Activated CD8-positive, alpha-beta T cell treated with anti-CD3 and anti-CD28 coated beads for 36 hours (primary cell): ENCODE data around the gene NPIPB6. TPM values are rescaled to one million over a fixed set of nuclear protein-coding genes. Genes with fewer than 3 reads are reported as not detected.
A peak's percentile ranks its signal among the peaks of the same experiment; 100 is the strongest.
"Not testable (repeated sequence)": the region's sequence is repeated elsewhere in the genome, so short reads cannot be mapped to it uniquely, and the experiment has no call there.

Experiments
- ATAC-seq: fragments of 200-7000 bp; cut with Tn5 transposase; one replicate; pipeline ENCODE4 v1.10.0; 2021; ENCODE audit warnings: mild to moderate bottlenecking, moderate library complexity
- CTCF ChIA-PET: fragments of 350-600 bp; sonication (Branson Sonifier 250); formaldehyde crosslinking; loops from one replicate; lab custom pipeline; 2021; ENCODE audit warnings: antibody characterized with exemption; lab: Charles Lee
- POLR2A ChIA-PET: fragments of 350-600 bp; sonication (Branson Sonifier 250); formaldehyde crosslinking; loops from one replicate; lab custom pipeline; 2021; ENCODE audit warnings: antibody characterized with exemption; lab: Charles Lee
- DNase-seq: peaks from one replicate; pipeline ENCODE4 v3.0.0-alpha.2; 2020
- H3K27ac Mint-ChIP-seq: one replicate; pipeline ENCODE4 v1.8.0; 2021; ENCODE audit warnings: mild to moderate bottlenecking, mixed read lengths
- H3K27me3 Mint-ChIP-seq: one replicate; pipeline ENCODE4 v1.8.0; 2021; ENCODE audit warnings: mixed read lengths
- H3K36me3 Mint-ChIP-seq: one replicate; pipeline ENCODE4 v1.8.0; 2021; ENCODE audit warnings: low read depth, mixed read lengths
- H3K4me1 Mint-ChIP-seq: one replicate; pipeline ENCODE4 v1.8.0; 2021; ENCODE audit warnings: low read depth, mixed read lengths
- H3K4me3 Mint-ChIP-seq: one replicate; pipeline ENCODE4 v1.8.0; 2021; ENCODE audit warnings: mild to moderate bottlenecking, moderate library complexity, mixed read lengths
- H3K9me3 Mint-ChIP-seq: one replicate; pipeline ENCODE4 v1.8.0; 2021; ENCODE audit warnings: mixed read lengths
- CTCF ChIP-seq: fragments of 200-600 bp; IDR thresholded peaks from one replicate; pipeline ENCODE4 v1.8.0; 2022; ENCODE audit warnings: antibody characterized with exemption, mild to moderate bottlenecking
- intact Hi-C: fragments of 100-400 bp; cut with micrococcal nuclease; formaldehyde crosslinking; loops from one replicate; pipeline ENCODE4 v1.10.0; 2022
- total RNA-seq, 2 experiments: library from RNA; stranded (reverse); gene quantifications; one replicate each; pipeline ENCODE4 v1.2.3, GENCODE V29; 2021

NPIPB6 gene
- total RNA-seq, 2 experiments from 2014 or later = 0.52 TPM; not detected in 1

- H3K27ac Mint-ChIP-seq, ATAC-seq, POLR2A ChIA-PET, H3K4me1 Mint-ChIP-seq, H3K4me3 Mint-ChIP-seq, H3K9me3 Mint-ChIP-seq, H3K27me3 Mint-ChIP-seq, H3K36me3 Mint-ChIP-seq, CTCF ChIA-PET, DNase-seq, intact Hi-C loops: not testable (repeated sequence)
Observed at GRCh38 chr16:28338230-28338629, 25.1 kb downstream of the NPIPB6 start.

GRCh38 chr16:28336940-28337710 lies 26.2 kb downstream of the NPIPB6 start:
- H3K36me3 Mint-ChIP-seq, H3K27ac Mint-ChIP-seq, intact Hi-C loops, ATAC-seq, CTCF ChIA-PET, H3K4me1 Mint-ChIP-seq, H3K4me3 Mint-ChIP-seq, H3K27me3 Mint-ChIP-seq, H3K9me3 Mint-ChIP-seq, POLR2A ChIA-PET, DNase-seq: not testable (repeated sequence)

- H3K27me3 Mint-ChIP-seq, ATAC-seq, H3K4me1 Mint-ChIP-seq, H3K36me3 Mint-ChIP-seq, H3K27ac Mint-ChIP-seq, POLR2A ChIA-PET, H3K4me3 Mint-ChIP-seq, CTCF ChIA-PET, intact Hi-C loops, H3K9me3 Mint-ChIP-seq, DNase-seq: not testable (repeated sequence)
Observed at GRCh38 chr16:28335678-28336077, 27.6 kb downstream of the NPIPB6 start.

GRCh38 chr16:28332632-28333031 lies 30.7 kb downstream of the NPIPB6 start:
- POLR2A ChIA-PET, H3K27me3 Mint-ChIP-seq, DNase-seq, CTCF ChIA-PET, H3K27ac Mint-ChIP-seq, H3K36me3 Mint-ChIP-seq, H3K9me3 Mint-ChIP-seq, H3K4me3 Mint-ChIP-seq, H3K4me1 Mint-ChIP-seq, ATAC-seq, intact Hi-C loops: not testable (repeated sequence)

- intact Hi-C loops, H3K9me3 Mint-ChIP-seq, POLR2A ChIA-PET, DNase-seq, H3K4me3 Mint-ChIP-seq, H3K4me1 Mint-ChIP-seq, H3K27ac Mint-ChIP-seq, CTCF ChIA-PET, H3K27me3 Mint-ChIP-seq, ATAC-seq, H3K36me3 Mint-ChIP-seq: not testable (repeated sequence)
Observed at GRCh38 chr16:28330981-28331380, 32.3 kb downstream of the NPIPB6 start.

- ATAC-seq (peak; percentile 75), DNase-seq (peak; percentile 35)
- intact Hi-C loops, H3K27ac Mint-ChIP-seq, H3K9me3 Mint-ChIP-seq, H3K36me3 Mint-ChIP-seq, H3K4me3 Mint-ChIP-seq, POLR2A ChIA-PET, CTCF ChIA-PET, H3K27me3 Mint-ChIP-seq, H3K4me1 Mint-ChIP-seq: not testable (repeated sequence)
Observed at GRCh38 chr16:28330232-28330631, 33.1 kb downstream of the NPIPB6 start.

GRCh38 chr16:28326881-28327610 lies 36.3 kb downstream of the NPIPB6 start:
- ATAC-seq (peak; percentile 82), DNase-seq (peak; percentile 84)
- CTCF ChIA-PET = interaction anchor here (0.6 to 2.0 kb wide), 16 partner anchors 9 to 117 kb away, joined by 3 to 15 read pairs (median 4); no protein-coding TSS in a partner anchor
- H3K9me3 Mint-ChIP-seq = no peaks in the 10 kb centered on the region
- H3K27ac Mint-ChIP-seq = no peak overlapping the region
- TF ChIP-seq CTCF = peak; percentile 85
- intact Hi-C loops = no loop called here
- H3K27me3 Mint-ChIP-seq = no peaks in the 10 kb centered on the region
- no peak overlapping the region for H3K4me3 Mint-ChIP-seq
- peaks cover 9% of the 10 kb centered on the region for H3K4me1 Mint-ChIP-seq
- H3K36me3 Mint-ChIP-seq = no peaks in the 10 kb centered on the region
- POLR2A ChIA-PET = interaction anchor here (1.0 kb wide), 1 partner anchor 9 kb away, joined by 4 read pairs; no protein-coding TSS in a partner anchor
